ENCODE data around the gene QPCTL. TPM values are rescaled to one million over a fixed set of nuclear protein-coding genes. Genes with fewer than 3 reads are reported as not detected.

QPCTL gene
- total and polyA plus RNA-seq, 10 of the 15 experiments (the other 5 are each of a cell fraction or from before 2014, with no cell fraction given), result 1.1 to 22.6 (median 11.2) TPM

- TF ChIP-seq ZBED1 (IDR thresholded peaks at IDR 0.05; ENCODE audit: borderline replicate concordance) (no peak), SP1 (IDR thresholded peaks at IDR 0.05; ENCODE audit: low read depth, low read length) (peak; percentile 35), NFYA (IDR thresholded peaks at IDR 0.05; ENCODE audit: borderline replicate concordance, low read depth, low read length) (no peak), RB1 (IDR thresholded peaks at IDR 0.05; ENCODE audit: borderline replicate concordance) (peak; percentile 84; the same call in 1 of the 2 replicates), WRNIP1 (IDR thresholded peaks at IDR 0.05; ENCODE audit: borderline replicate concordance, low read depth, low read length) (0 out of 2 replicates have a peak, but pooled peaks have one; percentile 40), HDGF (IDR thresholded peaks at IDR 0.05) (no peak), ZNF622 (IDR thresholded peaks at IDR 0.05) (no peak), JUND (IDR thresholded peaks at IDR 0.05; ENCODE audit: low read depth, low read length) (no peak), NR2C1 (IDR thresholded peaks at IDR 0.05) (peak; percentile 48; the same call in 1 of the 2 replicates), ZNF207 (IDR thresholded peaks at IDR 0.05; ENCODE audit: borderline replicate concordance) (0 out of 2 replicates have a peak, but pooled peaks have one; percentile 17), PML (IDR thresholded peaks at IDR 0.05; ENCODE audit: low read length) (no peak), YBX1 (IDR thresholded peaks at IDR 0.05) (no peak), BHLHE40 (IDR thresholded peaks at IDR 0.05; ENCODE audit: borderline replicate concordance in 1 of 2, low read depth in 2 of 2, low read length in 1 of 2) (peak; percentile 22 to 49; a peak in 1 of 4 replicates), SPI1 (IDR thresholded peaks at IDR 0.05; ENCODE audit: borderline replicate concordance, insufficient read depth, low read depth, low read length) (peak; percentile 29; the same call in 1 of the 2 replicates), ZBTB33 (IDR thresholded peaks at IDR 0.05) (no peak), ZNF592 (IDR thresholded peaks at IDR 0.05) (0 out of 2 replicates have a peak, but pooled peaks have one; percentile 69), ZNF687 (IDR thresholded peaks at IDR 0.05) (0 out of 2 replicates have a peak, but pooled peaks have one; percentile 2), SMAD5 (IDR thresholded peaks at IDR 0.05; ENCODE audit: low read depth) (no peak), IKZF1 (conservative IDR thresholded peaks at IDR 0.05) (peak; percentile 61)
Measured at GRCh38 chr19:45643024-45643926, 49.2 kb upstream of the QPCTL start (continued).
